Fibroblast of mammary gland (primary cell): ENCODE measurements around the gene CFAP20DC.

Source experiments
- DNase-seq: peaks from one replicate; pipeline ENCODE4 v3.0.0-alpha.2; 2010; ENCODE audit warnings: low read depth
- H3K4me3 ChIP-seq: 2 replicates; pipeline ENCODE4 v1.5.1; 2011; ENCODE audit warnings: low read depth, mild to moderate bottlenecking, low read length, moderate library complexity; ENCODE audit not compliant: control insufficient read depth
- TF ChIP-seq, protein P1 (sequence below): conservative IDR thresholded peaks from 2 replicates; pipeline ENCODE4 v1.5.1; 2011; ENCODE audit warnings: low read depth, low read length, inconsistent platforms; ENCODE audit not compliant: control insufficient read depth, insufficient read depth

Gene CFAP20DC

DNA sequence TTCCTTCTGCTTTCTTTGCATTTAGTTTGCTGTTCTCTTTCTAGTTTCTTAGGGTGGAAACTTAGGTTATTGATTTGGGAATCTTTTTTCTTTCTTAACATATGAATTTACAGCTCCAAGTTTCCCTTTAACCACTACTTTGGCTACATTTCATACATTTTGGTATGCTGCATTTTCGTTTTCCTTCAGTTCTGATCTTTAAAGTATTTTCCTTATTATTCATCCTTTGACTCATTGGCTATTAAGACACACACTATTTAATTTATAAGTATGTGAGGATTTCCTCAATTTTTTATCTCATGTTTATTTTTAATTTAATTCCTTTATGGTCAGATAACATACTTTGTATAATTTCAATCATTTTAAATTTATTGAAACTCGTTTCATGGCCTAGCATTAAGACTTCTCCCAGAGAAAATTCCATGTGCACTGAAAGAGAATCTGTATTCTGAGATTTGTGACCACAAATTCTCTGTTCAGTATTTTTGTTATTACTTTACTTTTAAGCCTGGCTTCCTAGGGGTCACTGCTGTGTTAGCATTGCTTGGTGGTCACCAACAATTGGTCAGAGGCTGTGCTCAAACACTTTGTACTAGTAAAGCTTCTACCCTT is 87.7 kb downstream of the CFAP20DC start:
- no peak overlapping the region for H3K4me3 ChIP-seq
- TF ChIP-seq, protein P1, sequence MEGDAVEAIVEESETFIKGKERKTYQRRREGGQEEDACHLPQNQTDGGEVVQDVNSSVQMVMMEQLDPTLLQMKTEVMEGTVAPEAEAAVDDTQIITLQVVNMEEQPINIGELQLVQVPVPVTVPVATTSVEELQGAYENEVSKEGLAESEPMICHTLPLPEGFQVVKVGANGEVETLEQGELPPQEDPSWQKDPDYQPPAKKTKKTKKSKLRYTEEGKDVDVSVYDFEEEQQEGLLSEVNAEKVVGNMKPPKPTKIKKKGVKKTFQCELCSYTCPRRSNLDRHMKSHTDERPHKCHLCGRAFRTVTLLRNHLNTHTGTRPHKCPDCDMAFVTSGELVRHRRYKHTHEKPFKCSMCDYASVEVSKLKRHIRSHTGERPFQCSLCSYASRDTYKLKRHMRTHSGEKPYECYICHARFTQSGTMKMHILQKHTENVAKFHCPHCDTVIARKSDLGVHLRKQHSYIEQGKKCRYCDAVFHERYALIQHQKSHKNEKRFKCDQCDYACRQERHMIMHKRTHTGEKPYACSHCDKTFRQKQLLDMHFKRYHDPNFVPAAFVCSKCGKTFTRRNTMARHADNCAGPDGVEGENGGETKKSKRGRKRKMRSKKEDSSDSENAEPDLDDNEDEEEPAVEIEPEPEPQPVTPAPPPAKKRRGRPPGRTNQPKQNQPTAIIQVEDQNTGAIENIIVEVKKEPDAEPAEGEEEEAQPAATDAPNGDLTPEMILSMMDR = no peak
- peak; percentile 43 for DNase-seq

DNA sequence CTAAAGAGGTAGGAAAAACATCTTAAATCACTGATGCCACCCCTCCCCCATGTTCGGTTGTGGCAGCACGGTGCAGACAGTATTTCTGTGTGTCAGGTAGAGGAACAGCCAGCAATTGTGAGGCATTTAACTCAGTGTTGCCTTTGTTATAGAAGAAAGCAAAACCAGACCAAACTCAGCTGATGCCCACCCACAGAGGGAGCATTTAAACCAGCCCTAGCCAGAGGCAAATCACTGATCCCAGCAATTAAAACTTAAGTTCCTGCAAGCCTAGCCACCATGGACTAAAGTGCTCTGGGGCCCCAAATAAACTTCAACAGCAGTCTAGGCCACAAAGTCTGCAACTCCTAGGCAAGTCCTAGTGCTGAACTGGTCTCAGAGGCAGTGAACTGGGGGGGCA is 94.5 kb downstream of the CFAP20DC start:
- no peak for DNase-seq
- no peak overlapping the region for H3K4me3 ChIP-seq
- TF ChIP-seq, protein P1 = no peak

DNA sequence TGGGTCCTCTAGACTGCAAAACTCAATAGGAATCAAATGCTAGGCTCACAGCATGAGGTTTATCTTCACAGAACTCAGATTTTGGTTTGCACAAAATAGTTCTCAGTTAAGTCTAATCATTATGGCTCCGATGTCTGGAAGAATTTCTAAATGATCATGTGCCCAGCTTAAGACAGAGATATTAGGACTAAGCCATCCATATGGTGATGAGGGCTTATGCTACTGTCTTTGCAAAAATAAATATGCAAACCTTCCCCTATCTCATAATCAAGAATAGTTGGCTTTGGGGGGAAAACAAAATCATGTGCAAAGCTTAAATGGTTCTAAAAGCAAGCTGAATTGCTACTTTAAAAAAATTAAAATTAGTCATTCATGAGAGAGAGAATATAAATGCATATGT is 96.5 kb downstream of the CFAP20DC start:
- no peak overlapping the region for H3K4me3 ChIP-seq
- no peak for DNase-seq
- TF ChIP-seq, protein P1 = no peak

DNA sequence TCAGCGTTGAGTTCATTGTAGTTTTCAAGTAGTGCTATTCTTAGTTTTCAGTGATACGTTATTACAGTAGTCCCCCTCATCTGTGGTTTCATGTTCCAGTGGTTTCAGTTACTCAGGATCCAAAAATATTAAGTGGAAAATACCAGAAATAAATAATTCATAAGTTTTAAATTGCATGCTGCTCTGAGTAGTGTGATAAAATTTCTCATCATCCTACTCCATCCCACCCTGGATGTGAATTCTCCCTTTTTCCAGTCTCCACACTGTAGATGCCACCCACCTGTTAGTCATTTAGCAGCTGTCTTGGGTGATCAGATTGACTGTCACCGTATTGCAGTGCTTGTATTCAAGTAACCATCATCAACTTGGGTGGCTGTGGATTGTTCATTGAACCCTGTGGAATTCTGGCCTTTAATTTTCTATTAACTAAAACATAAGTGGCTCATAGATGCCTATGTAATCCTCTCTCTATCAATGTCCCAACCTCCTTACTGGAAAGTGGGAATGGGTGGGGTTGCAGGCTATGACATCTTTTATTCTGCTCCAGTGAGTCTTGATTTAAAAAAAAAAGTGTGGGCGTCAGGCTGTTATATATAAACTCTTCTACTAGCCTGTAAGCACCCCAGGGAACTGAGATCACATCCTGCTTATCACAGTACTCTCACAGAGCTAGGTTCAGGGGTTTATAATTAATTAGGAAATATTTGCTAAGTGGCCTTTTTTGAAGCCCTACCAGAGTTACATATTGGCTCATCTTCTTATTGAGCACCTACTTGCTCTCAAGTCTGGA is 97.5 kb downstream of the CFAP20DC start:
- no peak overlapping the region for H3K4me3 ChIP-seq
- peak; percentile 73 for DNase-seq
- TF ChIP-seq, protein P1 = no peak

DNA sequence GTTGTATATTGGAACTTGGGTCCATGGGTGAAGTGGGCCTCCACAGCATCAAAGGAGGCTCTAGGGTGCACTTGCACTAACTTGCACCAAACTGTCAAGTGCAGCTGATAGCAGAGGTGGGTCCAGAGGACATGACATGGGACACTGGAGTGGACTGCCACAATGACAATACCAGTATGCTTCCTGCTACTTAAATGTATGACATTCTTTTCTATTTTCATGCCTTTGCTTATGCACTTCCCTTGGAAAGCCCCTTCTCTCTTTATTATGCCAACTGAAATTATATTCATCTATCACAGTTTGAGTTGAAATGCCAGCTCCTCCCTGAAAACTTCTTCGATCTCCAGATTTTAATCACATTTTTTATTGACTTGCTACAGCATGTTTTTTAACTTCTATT is 101.8 kb downstream of the CFAP20DC start:
- H3K4me3 ChIP-seq = no peak overlapping the region
- TF ChIP-seq, protein P1 = no peak
- no peak for DNase-seq

DNA sequence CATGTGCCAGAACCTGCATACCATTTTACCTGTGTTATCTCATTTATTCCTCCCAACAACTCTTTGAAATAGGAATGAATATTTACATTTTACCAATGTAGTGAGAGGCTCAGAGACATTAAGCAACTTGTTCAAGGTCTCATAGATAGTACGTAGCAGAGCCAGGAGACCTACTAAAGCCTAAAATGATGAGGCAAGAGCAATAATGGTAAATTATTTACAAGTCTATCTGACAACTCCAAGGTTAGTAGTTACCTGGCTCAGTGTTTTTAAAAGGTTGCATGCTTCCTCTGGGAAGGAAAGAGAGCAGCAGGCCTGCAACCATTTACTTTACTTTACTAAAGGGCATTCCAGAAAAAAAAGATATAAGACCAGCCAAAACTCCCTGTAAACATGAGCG is 103.0 kb downstream of the CFAP20DC start:
- H3K4me3 ChIP-seq = no peak overlapping the region
- TF ChIP-seq, protein P1 = no peak
- DNase-seq = no peak

DNA sequence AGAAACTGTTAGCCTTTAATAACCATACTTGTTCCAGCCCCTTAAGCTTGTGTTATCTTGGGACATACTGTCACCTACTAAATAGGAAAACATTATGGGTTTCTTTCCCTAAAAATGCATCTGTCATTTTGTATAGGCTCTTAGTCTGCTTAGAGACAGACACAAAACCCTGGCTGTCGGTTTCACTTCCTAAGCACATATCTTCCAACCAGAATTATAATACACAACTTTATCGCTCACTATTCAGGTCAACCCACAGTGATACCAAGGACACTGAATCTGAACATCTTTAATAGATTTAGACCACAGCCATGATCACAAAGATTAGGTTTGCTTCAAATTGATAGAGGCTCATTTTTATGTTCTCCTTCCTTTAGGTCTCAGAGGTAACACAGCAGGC is 111.8 kb downstream of the CFAP20DC start:
- DNase-seq = no peak
- TF ChIP-seq, protein P1 = no peak
- no peak overlapping the region for H3K4me3 ChIP-seq
